Prostate gland (tissue), 2 donors: Measurements from ENCODE around the gene ALK. TPM values are rescaled to one million over a fixed set of nuclear protein-coding genes. Genes with fewer than 3 reads are reported as not detected.

Source experiments
- DNase-seq: peaks from one replicate; pipeline ENCODE4 v3.0.0-alpha.2; 2019; ENCODE audit warnings: low spot score
- H3K27ac ChIP-seq, 2 donors: fragments of 200-600 bp; sonication (generic); 2 replicates each; pipeline ENCODE4 v1.5.1; 2017 to 2019
- H3K27me3 ChIP-seq: fragments of 200-600 bp; sonication (generic); replicated peaks from 2 replicates; pipeline ENCODE4 v1.5.1; 2019; ENCODE audit not compliant: insufficient read depth
- H3K36me3 ChIP-seq, 2 donors: fragments of 200-600 bp; sonication (generic); 1 replicate in 1 of 2; 2 replicates in 1 of 2; pipeline versions ENCODE4 v1.5.1 to v1.8.1; 2017 to 2019
- H3K4me1 ChIP-seq: fragments of 200-600 bp; sonication (generic); replicated peaks from 2 replicates; pipeline ENCODE4 v1.5.1; 2019
- H3K4me3 ChIP-seq, 2 donors: fragments of 200-600 bp; sonication (generic); 2 replicates each; pipeline ENCODE4 v1.5.1; 2017 to 2019
- H3K9me3 ChIP-seq: fragments of 200-600 bp; sonication (generic); 2 replicates; pipeline ENCODE4 v1.5.1; 2017
- CTCF ChIP-seq, 4 experiments: fragments of 200-600 bp in 2 of 4; fragments of 450-650 bp in 2 of 4; sonication (generic) in 2 of 4; IDR thresholded peaks; 1 replicate in 3 of 4; 2 replicates in 1 of 4; pipeline ENCODE4 v1.5.1; 2016 to 2019; ENCODE audit warnings: antibody characterized with exemption in 4 of 4, mild to moderate bottlenecking in 2 of 4, moderate library complexity in 2 of 4
- POLR2A ChIP-seq: fragments of 450-650 bp; IDR thresholded peaks from one replicate; pipeline ENCODE4 v1.6.1; 2016; ENCODE audit warnings: antibody characterized with exemption, mild to moderate bottlenecking
- POLR2AphosphoS5 ChIP-seq: sonication (generic); formaldehyde crosslinking; IDR thresholded peaks from one replicate; pipeline ENCODE4 v1.6.1; 2017; ENCODE audit warnings: antibody characterized with exemption
- WGBS: methylation state at CpG from one replicate; pipeline ENCODE4 v1.1.5; 2018; 5-methylcytosine and 5-hydroxymethylcytosine counted together
- intact Hi-C: fragments of 100-400 bp; cut with DNase I; formaldehyde crosslinking; loops from one replicate; pipeline ENCODE4 v1.14.2; 2022
- total RNA-seq, 2 donors: library from RNA; depleted of rRNA; stranded (reverse); fragments of >200 nt; gene quantifications; one replicate each; pipeline ENCODE4 v1.1.0, GENCODE V29; 2016

Gene ALK
- total RNA-seq, 2 donors from 2014 or later = 0.14 to 1.2 TPM

- no peaks in the 10 kb centered on the region for H3K27me3 ChIP-seq
- no peaks in the 10 kb centered on the region for H3K4me1 ChIP-seq
- 60% methylated on average over 4 of the region's 4 CpGs for WGBS
- TF ChIP-seq CTCF (IDR thresholded peaks at IDR 0.05) (no peak), POLR2AphosphoS5 (no peak), POLR2A (no peak)
- H3K9me3 ChIP-seq = no peaks in the 10 kb centered on the region
- H3K27ac ChIP-seq = no peak overlapping the region
- H3K36me3 ChIP-seq = no peaks in the 10 kb centered on the region
- intact Hi-C loops = no loop called here
- no peak for DNase-seq
- H3K4me3 ChIP-seq = no peak overlapping the region
These were observed 425.8 kb downstream of the ALK start for GRCh38 chr2:29495536-29496060.

GRCh38 chr2:29495068-29495467 is 426.3 kb downstream of the ALK start:
- H3K36me3 ChIP-seq = no peaks in the 10 kb centered on the region
- TF ChIP-seq CTCF (IDR thresholded peaks at IDR 0.05) = no peak
- no peak for TF ChIP-seq POLR2A
- no peak for TF ChIP-seq POLR2AphosphoS5
- H3K4me1 ChIP-seq = no peaks in the 10 kb centered on the region
- intact Hi-C loops = no loop called here
- H3K9me3 ChIP-seq = no peaks in the 10 kb centered on the region
- WGBS = 51% methylated on average over 6 of the region's 6 CpGs
- H3K4me3 ChIP-seq = no peak overlapping the region
- H3K27me3 ChIP-seq = no peaks in the 10 kb centered on the region
- DNase-seq = no peak
- H3K27ac ChIP-seq = no peak overlapping the region

- intact Hi-C loops = no loop called here
- Histone ChIP-seq H3K9me3 (no peaks in the 10 kb centered on the region), H3K4me3 (no peak overlapping the region), H3K4me1 (no peaks in the 10 kb centered on the region), H3K36me3 (no peaks in the 10 kb centered on the region), H3K27ac (no peak overlapping the region), H3K27me3 (no peaks in the 10 kb centered on the region)
- 43% methylated on average over 2 of the region's 2 CpGs for WGBS
- no peak for DNase-seq
- no peak for TF ChIP-seq CTCF (IDR thresholded peaks at IDR 0.05)
- TF ChIP-seq POLR2AphosphoS5 = no peak
- TF ChIP-seq POLR2A = no peak
These were observed 428.7 kb downstream of the ALK start for GRCh38 chr2:29492701-29493100.

- H3K4me1 ChIP-seq = no peaks in the 10 kb centered on the region
- no peak for DNase-seq
These were observed 431.3 kb downstream of the ALK start for GRCh38 chr2:29490045-29490444.

More at GRCh38 chr2:29490045-29490444, 431.3 kb downstream of the ALK start:
- H3K36me3 ChIP-seq = no peaks in the 10 kb centered on the region
- H3K27ac ChIP-seq = no peak overlapping the region
- no peak overlapping the region for H3K4me3 ChIP-seq
- H3K9me3 ChIP-seq = no peaks in the 10 kb centered on the region
- intact Hi-C loops = no loop called here
- no peaks in the 10 kb centered on the region for H3K27me3 ChIP-seq
- TF ChIP-seq POLR2A (no peak), POLR2AphosphoS5 (no peak), CTCF (IDR thresholded peaks at IDR 0.05) (no peak)
- 84% methylated on average over 6 of the region's 6 CpGs for WGBS
